Endothelial cell of umbilical vein (primary cell): ENCODE measurements around the gene SREK1IP1. TPM values are rescaled to one million over a fixed set of nuclear protein-coding genes. Genes with fewer than 3 reads are reported as not detected.

ENCODE experiments used
- BruUV-seq: library from RNA; stranded (reverse); fragments of 400-500 nt; replicated peaks from 2 replicates; lab custom pipeline; 2021; lab: Mats Ljungman, UMichigan
- CTCF ChIA-PET: fragments of 300-600, 350-600 bp; sonication (Branson Sonifier 250); formaldehyde crosslinking; loops from one replicate; lab custom pipeline; 2021; ENCODE audit warnings: antibody characterized with exemption, inconsistent platforms; lab: Charles Lee
- POLR2A ChIA-PET: fragments of 300-600, 350-600 bp; sonication (Branson Sonifier 250); formaldehyde crosslinking; loops from one replicate; lab custom pipeline; 2021; ENCODE audit warnings: antibody characterized with exemption, inconsistent platforms; lab: Charles Lee
- DNase-seq: peaks from one replicate; pipeline ENCODE4 v3.0.0-alpha.2; 2011; ENCODE audit warnings: low read depth, low spot score
- FAIRE-seq: peaks from 2 replicates; lab custom pipeline; 2011; peaks lifted over from hg19 to GRCh38; lab: Jason Lieb, UNC
- H2AFZ ChIP-seq: 2 replicates; pipeline ENCODE4 v1.6.0; 2012; ENCODE audit warnings: low read depth, low read length, control low read depth, inconsistent platforms
- H3K27ac ChIP-seq: 2 replicates; pipeline ENCODE4 v1.5.1; 2011; ENCODE audit warnings: low read depth, mild to moderate bottlenecking, control low read depth, low read length, moderate library complexity; ENCODE audit not compliant: insufficient read depth
- H3K27me3 ChIP-seq, 2 experiments: 2 replicates each; pipeline versions ENCODE4 v1.6.0 to v1.6.1; 2011; ENCODE audit warnings: low read length in 2 of 2, mixed read lengths in 1 of 2; ENCODE audit not compliant: control insufficient read depth in 2 of 2, insufficient read depth in 2 of 2
- H3K36me3 ChIP-seq, 2 experiments: 2 replicates in 1 of 2; 3 replicates in 1 of 2; pipeline ENCODE4 v1.5.1; 2011; ENCODE audit warnings: low read length in 2 of 2, mild to moderate bottlenecking in 1 of 2, moderate library complexity in 1 of 2; ENCODE audit not compliant: control insufficient read depth in 2 of 2, insufficient read depth in 2 of 2; ENCODE audit errors: extremely low read depth in 1 of 2
- H3K4me1 ChIP-seq: 3 replicates; pipeline ENCODE4 v1.5.1; 2011; ENCODE audit warnings: mild to moderate bottlenecking, low read length; ENCODE audit not compliant: control insufficient read depth, insufficient read depth; ENCODE audit errors: extremely low read depth
- H3K4me2 ChIP-seq: 2 replicates; pipeline ENCODE4 v1.6.1; 2011; ENCODE audit warnings: low read length, control low read depth, mixed read lengths; ENCODE audit not compliant: insufficient read depth
- H3K4me3 ChIP-seq, 3 experiments: fragments of 200-600 bp in 1 of 3; sonication (generic), shearing (Covaris generic) in 1 of 3; replicated peaks in 1 of 3; 2 replicates each; pipeline ENCODE4 v1.5.1; 2011 to 2016; ENCODE audit warnings: control low read depth in 3 of 3, low read length in 3 of 3, mild to moderate bottlenecking in 2 of 3, inconsistent platforms in 1 of 3, low read depth in 1 of 3, moderate library complexity in 1 of 3; ENCODE audit not compliant: insufficient read depth in 1 of 3
- H3K79me2 ChIP-seq: 2 replicates; pipeline ENCODE4 v1.6.0; 2012; ENCODE audit warnings: low read length, inconsistent platforms; ENCODE audit not compliant: control insufficient read depth, insufficient read depth
- H3K9ac ChIP-seq: replicated peaks from 2 replicates; pipeline ENCODE3; 2011; ENCODE audit warnings: low read length, control low read depth; ENCODE audit not compliant: insufficient read depth; ENCODE audit errors: extremely low read depth
- H3K9me1 ChIP-seq: replicated peaks from 3 replicates; pipeline ENCODE4 v1.6.0; 2011; ENCODE audit warnings: mild to moderate bottlenecking, low read length; ENCODE audit not compliant: control insufficient read depth, insufficient read depth; ENCODE audit errors: extremely low read depth
- H3K9me3 ChIP-seq: replicated peaks from 2 replicates; pipeline ENCODE4 v1.5.1; 2012; ENCODE audit warnings: low read length, inconsistent platforms; ENCODE audit not compliant: control insufficient read depth, insufficient read depth
- H4K20me1 ChIP-seq: replicated peaks from 2 replicates; pipeline ENCODE3; 2011; ENCODE audit warnings: mild to moderate bottlenecking, low read length; ENCODE audit not compliant: control insufficient read depth, insufficient read depth; ENCODE audit errors: extremely low read depth
- EZH2 ChIP-seq: IDR thresholded peaks from 2 replicates; pipeline ENCODE4 v1.6.1; 2012; ENCODE audit warnings: borderline replicate concordance, low read depth, mild to moderate bottlenecking, moderate library complexity, low read length, inconsistent platforms; ENCODE audit not compliant: severe bottlenecking
- FOS ChIP-seq: IDR thresholded peaks from 2 replicates; pipeline ENCODE4 v1.6.1; 2011; ENCODE audit warnings: mild to moderate bottlenecking, low read length, moderate library complexity, borderline replicate concordance; ENCODE audit not compliant: insufficient read depth
- GATA2 ChIP-seq: IDR thresholded peaks from 2 replicates; pipeline ENCODE4 v1.7.0; 2011; ENCODE audit warnings: low read depth, mild to moderate bottlenecking, moderate library complexity, mixed read lengths, low read length; ENCODE audit not compliant: insufficient read length, insufficient read depth
- JUN ChIP-seq: IDR thresholded peaks from 2 replicates; pipeline ENCODE4 v1.6.1; 2011; ENCODE audit warnings: borderline replicate concordance, low read depth; ENCODE audit not compliant: insufficient read length, insufficient read depth
- MYC ChIP-seq: IDR thresholded peaks from one replicate; pipeline ENCODE4 v1.6.1; 2011; ENCODE audit warnings: mild to moderate bottlenecking, low read depth, low read length
- POLR2A ChIP-seq: IDR thresholded peaks from 2 replicates; pipeline ENCODE4 v1.6.1; 2012; ENCODE audit warnings: low read depth, mild to moderate bottlenecking, control low read depth, low read length
- POLR2AphosphoS5 ChIP-seq: IDR thresholded peaks from 2 replicates; pipeline ENCODE4 v1.6.1; 2012; ENCODE audit warnings: low read depth, mild to moderate bottlenecking, control low read depth, low read length, moderate library complexity; ENCODE audit not compliant: insufficient read depth
- dilution Hi-C: fragments of 300-500 bp; cut with MboI; formaldehyde crosslinking; loops from one replicate; pipeline ENCODE4 v1.15.0; 2019; ENCODE audit warnings: low sequenced_read_pairs; ENCODE audit not compliant: extremely low pct_ligation_motif_present
- intact Hi-C: fragments of 100-400 bp; cut with micrococcal nuclease; formaldehyde crosslinking; loops from one replicate; pipeline ENCODE4 v1.10.0; 2022
- polyA plus RNA-seq, 4 experiments: library from polyadenylated mRNA; depleted of rRNA in 3 of 4; stranded (reverse) in 3 of 4; unstranded in 1 of 4; fragments of >200 nt; gene quantifications; 2 replicates each; pipeline versions ENCODE4 v1.2.1 to v1.2.3, GENCODE V29; 2011 to 2012; ENCODE audit warnings: missing spikeins in 1 of 4
- total RNA-seq: library from RNA; stranded (reverse); gene quantifications from 2 replicates; pipeline ENCODE4 v1.2.3, GENCODE V29; 2021
- TF ChIP-seq, protein P1 (sequence below), 2 donors: IDR thresholded peaks; 1 replicate in 1 of 2; 2 replicates in 1 of 2; pipeline ENCODE4 v1.5.1; 2011; ENCODE audit warnings: low read length in 2 of 2, mild to moderate bottlenecking in 2 of 2, moderate library complexity in 2 of 2, control low read depth in 1 of 2, inconsistent platforms in 1 of 2, low read depth in 1 of 2; ENCODE audit not compliant: insufficient read depth in 1 of 2; ENCODE audit errors: extremely low read depth in 1 of 2
- TF ChIP-seq, protein P2 (sequence below): IDR thresholded peaks from 2 replicates; pipeline ENCODE4 v1.6.1; 2011; ENCODE audit not compliant: insufficient read depth, insufficient read length

The SREK1IP1 gene
- total and polyA plus RNA-seq, 2 donors (not counting 3 experiments of a cell fraction or from before 2014, with no cell fraction given), result 6.3 to 17.8 TPM

DNA sequence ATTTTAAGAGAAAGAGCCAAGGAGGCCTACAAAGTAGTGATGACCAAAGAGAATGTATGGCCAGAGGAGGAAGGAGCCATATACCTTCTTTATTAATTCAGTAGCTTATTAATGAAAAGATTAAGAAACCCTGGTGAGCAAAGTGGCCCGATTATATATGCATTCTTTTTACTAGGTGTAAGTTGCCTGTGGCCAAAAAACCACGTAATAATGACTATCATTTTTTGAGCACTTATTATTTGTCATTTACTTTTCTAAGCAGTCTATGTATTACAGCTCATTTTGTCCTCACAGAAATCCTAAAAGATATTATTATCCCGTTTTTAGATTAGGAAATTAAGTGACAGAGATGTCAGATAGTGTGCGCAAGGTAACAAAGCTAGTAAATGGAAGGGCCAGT lies 3.2 kb upstream of the SREK1IP1 start:
- H3K4me3 ChIP-seq, result no peak overlapping the region
- intact Hi-C loops (no loop called here), dilution Hi-C loops (no loop called here)
- H3K9ac ChIP-seq, result no peak overlapping the region
- H2AFZ ChIP-seq, result no peak overlapping the region
- no peak overlapping the region for H3K27ac ChIP-seq
- no peak for TF ChIP-seq EZH2
- TF ChIP-seq, protein P1, sequence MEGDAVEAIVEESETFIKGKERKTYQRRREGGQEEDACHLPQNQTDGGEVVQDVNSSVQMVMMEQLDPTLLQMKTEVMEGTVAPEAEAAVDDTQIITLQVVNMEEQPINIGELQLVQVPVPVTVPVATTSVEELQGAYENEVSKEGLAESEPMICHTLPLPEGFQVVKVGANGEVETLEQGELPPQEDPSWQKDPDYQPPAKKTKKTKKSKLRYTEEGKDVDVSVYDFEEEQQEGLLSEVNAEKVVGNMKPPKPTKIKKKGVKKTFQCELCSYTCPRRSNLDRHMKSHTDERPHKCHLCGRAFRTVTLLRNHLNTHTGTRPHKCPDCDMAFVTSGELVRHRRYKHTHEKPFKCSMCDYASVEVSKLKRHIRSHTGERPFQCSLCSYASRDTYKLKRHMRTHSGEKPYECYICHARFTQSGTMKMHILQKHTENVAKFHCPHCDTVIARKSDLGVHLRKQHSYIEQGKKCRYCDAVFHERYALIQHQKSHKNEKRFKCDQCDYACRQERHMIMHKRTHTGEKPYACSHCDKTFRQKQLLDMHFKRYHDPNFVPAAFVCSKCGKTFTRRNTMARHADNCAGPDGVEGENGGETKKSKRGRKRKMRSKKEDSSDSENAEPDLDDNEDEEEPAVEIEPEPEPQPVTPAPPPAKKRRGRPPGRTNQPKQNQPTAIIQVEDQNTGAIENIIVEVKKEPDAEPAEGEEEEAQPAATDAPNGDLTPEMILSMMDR (IDR thresholded peaks at IDR 0.05; ENCODE audit: extremely low read depth in 1 of 2, insufficient read depth in 1 of 2, low read depth in 1 of 2, low read length in 2 of 2), result no peak
- no peak for TF ChIP-seq POLR2AphosphoS5
- TF ChIP-seq POLR2A, result no peak
- TF ChIP-seq JUN, result no peak
- TF ChIP-seq, protein P2, sequence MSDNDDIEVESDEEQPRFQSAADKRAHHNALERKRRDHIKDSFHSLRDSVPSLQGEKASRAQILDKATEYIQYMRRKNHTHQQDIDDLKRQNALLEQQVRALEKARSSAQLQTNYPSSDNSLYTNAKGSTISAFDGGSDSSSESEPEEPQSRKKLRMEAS, result no peak
- TF ChIP-seq GATA2, result no peak
- TF ChIP-seq MYC, result no peak
- TF ChIP-seq FOS, result no peak
- peaks cover 41% of the 10 kb centered on the region for H3K79me2 ChIP-seq
- DNase-seq (no peak), FAIRE-seq (no peak)
- BruUV-seq, result no TSS peak
- no peaks in the 10 kb centered on the region for H4K20me1 ChIP-seq
- no peaks in the 10 kb centered on the region for H3K9me3 ChIP-seq
- POLR2A ChIA-PET, result no interaction called here
- H3K4me2 ChIP-seq, result no peak overlapping the region
- CTCF ChIA-PET, result no interaction called here
- H3K4me1 ChIP-seq, result peaks cover 18% of the 10 kb centered on the region
- H3K9me1 ChIP-seq, result no peaks in the 10 kb centered on the region
- H3K27me3 ChIP-seq, result no peaks in the 10 kb centered on the region
- no peaks in the 10 kb centered on the region for H3K36me3 ChIP-seq
